ENCODE measurements around the gene FARS2. TPM values are rescaled to one million over a fixed set of nuclear protein-coding genes. Genes with fewer than 3 reads are reported as not detected.

Gene FARS2
- polyA plus RNA-seq, 3 donors: 12.2 to 21.6 (median 17.7) TPM

- peaks cover 0 to 1% (median 0%) of the 10 kb centered on the region in 3 donors for H3K27me3 Mint-ChIP-seq (ENCODE audit: low read depth in 3 of 3)
- no peak overlapping the region for H2AFZ ChIP-seq (ENCODE audit: insufficient read depth, low read depth, low read length, poor library complexity, severe bottlenecking)
- peak; percentile 74 to 93 (median 90) for DNase-seq
- H3K9ac ChIP-seq (ENCODE audit: insufficient read depth, low read length, poor library complexity, severe bottlenecking): peak overlapping the region; percentile 38
- H3K4me1 Mint-ChIP-seq: peaks cover 47% of the 10 kb centered on the region
- peak overlapping the region; percentile 94 to 98 (median 98) for H3K27ac Mint-ChIP-seq
- peak overlapping the region in 1 of 3 experiments; percentile 49 for H3K4me3 ChIP-seq (replicated peaks in 1 of 3; ENCODE audit: low read depth in 2 of 3, low read length in 3 of 3)
- TF ChIP-seq, protein P1, sequence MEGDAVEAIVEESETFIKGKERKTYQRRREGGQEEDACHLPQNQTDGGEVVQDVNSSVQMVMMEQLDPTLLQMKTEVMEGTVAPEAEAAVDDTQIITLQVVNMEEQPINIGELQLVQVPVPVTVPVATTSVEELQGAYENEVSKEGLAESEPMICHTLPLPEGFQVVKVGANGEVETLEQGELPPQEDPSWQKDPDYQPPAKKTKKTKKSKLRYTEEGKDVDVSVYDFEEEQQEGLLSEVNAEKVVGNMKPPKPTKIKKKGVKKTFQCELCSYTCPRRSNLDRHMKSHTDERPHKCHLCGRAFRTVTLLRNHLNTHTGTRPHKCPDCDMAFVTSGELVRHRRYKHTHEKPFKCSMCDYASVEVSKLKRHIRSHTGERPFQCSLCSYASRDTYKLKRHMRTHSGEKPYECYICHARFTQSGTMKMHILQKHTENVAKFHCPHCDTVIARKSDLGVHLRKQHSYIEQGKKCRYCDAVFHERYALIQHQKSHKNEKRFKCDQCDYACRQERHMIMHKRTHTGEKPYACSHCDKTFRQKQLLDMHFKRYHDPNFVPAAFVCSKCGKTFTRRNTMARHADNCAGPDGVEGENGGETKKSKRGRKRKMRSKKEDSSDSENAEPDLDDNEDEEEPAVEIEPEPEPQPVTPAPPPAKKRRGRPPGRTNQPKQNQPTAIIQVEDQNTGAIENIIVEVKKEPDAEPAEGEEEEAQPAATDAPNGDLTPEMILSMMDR (IDR thresholded peaks at IDR 0.05): no peak
- H3K9me3 ChIP-seq (replicated peaks in 1 of 2; ENCODE audit: control insufficient read depth in 1 of 2, insufficient read depth in 1 of 2, low read length in 2 of 2): peaks cover 0 to 2% of the 10 kb centered on the region in 2 donors
- peak overlapping the region; percentile 92 to 93 for H3K27ac ChIP-seq (ENCODE audit: low read depth in 1 of 2, low read length in 2 of 2)
- no peaks in the 10 kb centered on the region for H3K27me3 ChIP-seq (ENCODE audit: control insufficient read depth in 2 of 2, insufficient read depth in 2 of 2, low read length in 2 of 2)
- peak overlapping the region in 1 of 2 donors; percentile 23 for H3K4me3 Mint-ChIP-seq
- no peaks in the 10 kb centered on the region for H3K36me3 ChIP-seq (replicated peaks in 1 of 2; ENCODE audit: control insufficient read depth in 1 of 2, insufficient read depth in 2 of 2, low read length in 2 of 2)
- peaks cover 48 to 52% of the 10 kb centered on the region in 2 donors for H3K4me1 ChIP-seq (ENCODE audit: control insufficient read depth in 1 of 2, insufficient read depth in 2 of 2, low read length in 2 of 2)
- intact Hi-C loops (cut with micrococcal nuclease): loop anchor here (5.0 to 10.0 kb wide), 2 partner anchors 50 to 52 kb away; no protein-coding TSS in a partner anchor
- H3K79me2 ChIP-seq (ENCODE audit: insufficient read depth, low read length): no peaks in the 10 kb centered on the region
- H3K4me2 ChIP-seq (replicated peaks; ENCODE audit: extremely low read depth, low read length, poor library complexity, severe bottlenecking): peak overlapping the region; percentile 38
- peaks cover 6 to 9% of the 10 kb centered on the region in 2 donors for H3K36me3 Mint-ChIP-seq
- H4K20me1 ChIP-seq (ENCODE audit: insufficient read depth, low read length): no peaks in the 10 kb centered on the region
- 50% methylated on average over 1 of the region's 3 CpGs for WGBS (ENCODE audit: insufficient coverage)
- peaks cover 0 to 8% (median 2%) of the 10 kb centered on the region in 7 donors for H3K9me3 Mint-ChIP-seq
Measured at GRCh38 chr6:5672581-5673011, 411.3 kb downstream of the FARS2 start.

DNA sequence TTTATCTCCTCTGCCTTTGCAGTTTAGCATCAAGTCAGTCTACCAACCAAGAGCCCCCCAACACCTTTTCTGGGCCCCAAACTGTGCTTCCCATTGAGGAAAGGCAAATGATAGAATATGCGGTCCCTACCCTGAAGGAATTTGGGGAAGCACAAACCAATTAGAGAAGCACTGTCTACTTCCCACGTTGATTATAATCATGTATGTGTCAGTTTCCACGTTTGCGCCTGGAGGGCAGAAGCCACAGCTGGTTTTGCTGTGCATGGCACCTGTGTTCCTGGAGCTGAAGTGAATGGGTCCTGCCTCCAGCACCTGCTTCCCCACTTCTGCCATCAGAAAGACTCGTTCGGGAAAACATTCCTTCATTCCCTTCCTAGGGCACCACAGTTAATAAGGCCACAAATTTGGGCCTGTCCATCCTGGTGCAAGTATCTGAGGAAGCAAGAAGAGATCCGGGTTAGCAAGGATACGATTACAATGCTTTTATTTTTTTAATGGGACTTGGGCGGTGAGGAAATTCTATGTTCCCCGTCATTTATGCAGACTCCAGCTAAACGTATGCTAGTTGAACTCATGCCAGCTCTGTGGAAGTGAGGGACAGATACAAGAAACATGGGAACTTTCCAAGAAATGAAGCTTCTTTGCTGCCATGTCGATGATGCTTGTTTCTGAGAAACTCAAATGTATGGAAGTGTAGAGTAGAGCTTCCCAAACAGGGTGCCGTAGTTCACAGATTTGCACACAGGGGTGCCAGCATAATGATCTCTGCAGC is 411.9 kb downstream of the FARS2 start:
- Mint-ChIP-seq H3K4me3 (no peak overlapping the region), H3K27ac (peak overlapping the region; percentile 94 to 98 (median 98)), H3K27me3 (ENCODE audit: low read depth in 3 of 3) (peaks cover 0 to 1% (median 0%) of the 10 kb centered on the region in 3 donors), H3K4me1 (peaks cover 54% of the 10 kb centered on the region), H3K36me3 (peaks cover 6 to 9% of the 10 kb centered on the region in 2 donors), H3K9me3 (peaks cover 0 to 8% (median 2%) of the 10 kb centered on the region in 7 donors)
- Histone ChIP-seq H3K27me3 (ENCODE audit: control insufficient read depth in 2 of 2, insufficient read depth in 2 of 2, low read length in 2 of 2) (no peaks in the 10 kb centered on the region), H3K36me3 (replicated peaks in 1 of 2; ENCODE audit: control insufficient read depth in 1 of 2, insufficient read depth in 2 of 2, low read length in 2 of 2) (no peaks in the 10 kb centered on the region), H3K4me2 (replicated peaks; ENCODE audit: extremely low read depth, low read length, poor library complexity, severe bottlenecking) (peak overlapping the region; percentile 38), H3K4me1 (ENCODE audit: control insufficient read depth in 1 of 2, insufficient read depth in 2 of 2, low read length in 2 of 2) (peaks cover 48 to 58% of the 10 kb centered on the region in 2 donors), H4K20me1 (ENCODE audit: insufficient read depth, low read length) (no peaks in the 10 kb centered on the region), H3K9ac (ENCODE audit: insufficient read depth, low read length, poor library complexity, severe bottlenecking) (no peak overlapping the region), H2AFZ (ENCODE audit: insufficient read depth, low read depth, low read length, poor library complexity, severe bottlenecking) (no peak overlapping the region), H3K79me2 (ENCODE audit: insufficient read depth, low read length) (no peaks in the 10 kb centered on the region), H3K27ac (ENCODE audit: low read depth in 1 of 2, low read length in 2 of 2) (peak overlapping the region; percentile 41 to 92), H3K9me3 (replicated peaks in 1 of 2; ENCODE audit: control insufficient read depth in 1 of 2, insufficient read depth in 1 of 2, low read length in 2 of 2) (peaks cover 0 to 2% of the 10 kb centered on the region in 2 donors), H3K4me3 (replicated peaks in 1 of 3; ENCODE audit: low read depth in 2 of 3, low read length in 3 of 3) (peak overlapping the region in 1 of 3 experiments; percentile 21)
- WGBS (ENCODE audit: insufficient coverage): no CpG with 5 or more reads among the region's 13 CpGs
- intact Hi-C loops (cut with micrococcal nuclease): loop anchor here (5.0 to 10.0 kb wide), 2 partner anchors 49 to 52 kb away; no protein-coding TSS in a partner anchor
- DNase-seq: peak in 2 of 3 donors; percentile 50 to 56
- TF ChIP-seq, protein P1 (IDR thresholded peaks at IDR 0.05): no peak

Measured in CD14-positive monocyte (primary cell).